HuH-7 (cell line): ENCODE measurements around the gene CHRNE.
A peak's percentile ranks its signal among the peaks of the same experiment; 100 is the strongest.

Experiments
- DNase-seq: peaks from one replicate; pipeline ENCODE4 v3.0.0; 2011; ENCODE audit warnings: low spot score

Gene CHRNE

DNA sequence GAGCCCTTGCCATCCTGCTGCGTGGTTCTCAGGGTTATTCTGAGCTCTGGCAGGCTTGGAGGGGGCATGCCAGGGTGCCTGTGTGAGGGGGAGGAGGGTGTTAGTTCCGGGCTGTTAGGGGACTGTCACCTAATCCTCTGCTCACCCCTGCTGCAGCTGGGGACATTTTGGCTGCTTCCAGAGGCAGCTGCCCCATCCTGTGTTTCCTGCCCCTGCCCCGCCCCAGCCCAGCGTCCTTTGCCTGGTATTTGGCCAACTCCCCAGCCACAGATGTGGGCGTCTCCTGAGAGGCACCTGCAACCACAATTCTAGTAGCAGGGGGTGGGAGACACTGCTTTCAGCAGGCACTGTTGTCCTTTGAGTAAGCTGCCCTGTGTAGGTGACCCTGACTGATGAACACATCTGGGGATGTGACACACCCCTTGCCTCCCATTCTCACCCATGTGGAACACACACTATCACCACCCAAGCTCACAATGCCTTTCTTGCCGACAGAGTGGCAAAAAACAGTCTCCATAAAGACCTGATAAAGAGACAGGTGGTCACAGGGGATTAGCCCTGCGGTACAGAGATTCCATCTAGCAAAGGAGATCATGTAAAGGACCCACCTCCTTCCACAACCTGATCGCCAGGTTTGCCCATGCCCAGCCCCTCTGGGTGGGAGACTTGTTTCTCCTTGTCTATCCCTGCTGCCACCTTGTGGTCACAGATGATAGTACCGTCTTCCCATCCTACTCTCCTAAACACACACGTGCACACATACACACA lies at the start of gene CHRNE:
TSS of gene CHRNE (minus strand) at position 48 of the 768 bp plus-strand sequence. CDS start at position 13, 35 bp downstream.
- peak; percentile 67 for DNase-seq

GRCh38 chr17:4951486-4951885 lies 48.6 kb upstream of the CHRNE start:
- DNase-seq, result no peak

DNA sequence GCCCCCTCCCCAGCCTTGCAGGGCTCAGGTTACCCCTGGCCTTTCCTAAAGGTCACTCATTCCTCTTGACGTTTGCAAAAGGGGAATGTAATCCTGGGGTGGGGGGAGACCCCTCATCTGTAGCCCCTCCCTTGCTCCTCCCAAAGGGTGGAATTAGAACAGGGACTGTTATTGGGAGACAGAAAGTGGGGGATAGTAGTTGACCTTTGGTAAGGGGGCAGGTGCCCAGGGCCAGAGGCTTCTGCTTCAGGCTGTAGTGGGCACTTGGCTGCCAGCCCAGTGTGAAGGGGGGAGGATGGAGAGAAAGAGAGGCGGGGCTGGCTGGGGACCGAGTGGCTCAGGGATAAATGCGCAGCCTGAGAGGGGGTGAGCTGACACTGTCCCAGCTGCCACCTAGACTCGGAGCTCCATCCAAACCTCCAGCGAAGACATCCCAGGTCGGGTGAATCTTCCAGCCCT lies 47.9 kb upstream of the CHRNE start, which contains the start of gene ENO3:
TSS of gene ENO3 (plus strand) at position 374 of the 459 bp plus-strand sequence. CDS start 711 bp downstream, outside the sequence.
- no peak for DNase-seq

- no peak for DNase-seq
Observed at GRCh38 chr17:4950075-4950745, 47.3 kb upstream of the CHRNE start.

DNA sequence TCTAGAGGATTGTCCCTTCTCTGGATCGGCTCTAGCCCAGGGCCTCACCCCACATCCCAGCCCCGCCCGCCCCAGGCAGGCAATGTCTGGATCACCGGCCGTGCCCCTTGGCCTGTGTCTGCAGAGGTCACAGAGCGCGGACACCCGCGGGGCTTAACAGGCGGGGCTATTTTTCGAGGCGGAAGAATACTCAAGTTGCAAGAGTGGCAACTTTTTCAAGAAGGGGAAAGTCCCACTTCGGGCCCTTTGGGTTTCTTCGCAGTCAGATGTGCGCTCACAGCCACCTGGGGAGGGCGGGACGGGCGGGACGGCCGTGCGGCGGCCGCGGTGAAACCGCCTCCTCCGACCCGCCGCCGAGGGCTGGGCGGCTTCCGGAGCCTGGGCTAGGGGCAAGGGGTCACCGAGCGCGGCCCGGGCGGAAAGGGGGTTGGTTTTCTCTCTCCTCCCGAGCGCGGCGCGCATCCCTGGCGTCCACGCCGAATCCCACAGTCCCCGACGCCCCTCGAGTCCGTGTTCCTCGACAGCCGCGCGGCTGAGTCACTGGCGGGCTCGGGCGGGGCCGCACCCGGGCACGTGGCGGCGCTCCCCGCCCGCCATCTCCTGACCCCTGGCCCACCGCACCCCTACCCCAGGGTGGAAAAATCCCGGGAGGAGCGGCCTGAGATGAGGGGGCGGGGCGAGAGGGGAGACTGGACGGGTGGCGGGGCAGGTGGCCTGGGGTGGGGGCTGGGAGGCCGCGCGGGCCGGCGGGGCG lies 46.6 kb upstream of the CHRNE start:
- DNase-seq, result peak; percentile 81

DNA sequence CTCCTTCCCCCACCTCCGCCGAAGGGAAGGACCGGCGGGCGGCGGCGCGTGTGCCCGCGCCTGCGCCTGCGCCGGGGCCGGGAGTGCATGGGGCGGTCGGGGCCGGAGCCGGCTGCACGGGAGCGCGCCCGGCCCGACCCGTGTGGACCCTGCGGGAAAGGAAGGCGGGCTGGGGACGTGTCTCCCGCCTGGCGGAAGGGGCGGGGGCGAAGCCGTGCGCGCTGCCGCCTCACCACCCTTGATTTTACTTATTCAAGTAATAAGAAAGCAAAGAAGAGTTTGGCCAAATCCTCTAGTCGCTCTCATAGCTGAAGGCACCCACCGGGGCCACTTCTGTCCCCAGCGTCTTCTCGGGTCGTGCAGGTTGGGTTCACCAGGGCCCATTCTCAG lies 46.0 kb upstream of the CHRNE start:
- DNase-seq, result peak; percentile 85

- DNase-seq, result peak; percentile 80
Observed at GRCh38 chr17:4948166-4948930, 45.5 kb upstream of the CHRNE start, which contains the start of gene PFN1. Gene PFN1, minus strand, starts transcription at chr17:4948530. Its CDS starts 136 bp downstream, at chr17:4948394.

DNA sequence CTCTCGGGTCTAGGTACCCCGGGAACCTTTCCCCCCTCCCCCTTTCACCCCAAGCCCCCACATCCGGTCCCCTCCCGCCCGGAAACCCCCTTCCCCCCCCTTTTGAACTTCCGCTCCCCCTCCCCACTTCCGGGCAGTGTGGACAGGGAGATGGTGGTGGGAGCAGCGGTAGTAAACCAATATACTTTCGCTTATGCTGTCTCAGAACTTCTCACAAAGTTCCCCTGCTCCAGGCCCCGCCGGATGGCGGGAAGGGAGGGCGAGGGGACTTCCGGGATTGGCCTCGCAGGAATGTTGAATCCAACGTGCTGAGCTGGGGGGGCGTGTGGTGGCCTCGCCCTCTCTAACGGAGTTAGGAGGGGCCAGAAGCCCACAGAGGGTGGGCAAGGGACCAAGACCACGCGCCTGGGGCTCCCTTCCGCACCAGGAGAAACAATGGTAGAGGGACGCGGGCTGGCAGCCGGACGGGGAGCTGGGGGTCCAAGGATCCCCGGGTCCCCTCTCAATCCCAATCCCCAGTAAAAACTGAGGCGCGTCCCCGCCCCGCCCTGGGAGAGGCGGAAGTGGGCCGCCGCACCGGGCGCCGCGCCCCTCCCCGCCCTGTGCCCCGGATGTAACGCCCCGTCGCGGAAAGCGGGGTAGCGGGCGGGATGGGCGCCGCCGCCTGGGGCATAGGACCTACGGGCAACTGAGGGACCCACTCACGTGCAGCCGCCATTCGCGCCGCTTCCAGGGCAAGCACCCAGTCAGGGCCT lies 44.7 kb upstream of the CHRNE start:
- DNase-seq, result no peak

DNA sequence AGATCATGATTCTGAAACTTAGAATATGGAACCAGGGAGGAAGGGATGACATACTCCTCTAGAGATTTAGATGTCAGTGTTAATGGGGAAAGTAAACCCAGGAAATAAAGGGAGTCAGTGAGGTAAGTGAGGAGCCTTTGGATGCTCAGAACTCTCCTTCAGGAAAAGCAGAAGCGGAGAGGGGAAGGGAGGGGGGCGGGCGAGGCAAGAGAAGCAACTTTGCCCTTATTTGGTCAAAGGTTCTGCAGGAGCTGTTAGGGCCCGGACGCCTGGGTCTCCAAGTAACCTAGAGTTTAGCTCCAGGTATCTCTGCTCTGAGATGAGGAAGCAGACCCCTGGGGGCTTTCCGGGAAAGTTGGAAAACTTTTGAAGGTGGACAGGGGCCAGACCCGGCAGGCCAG lies 44.1 kb upstream of the CHRNE start:
- no peak for DNase-seq

DNA sequence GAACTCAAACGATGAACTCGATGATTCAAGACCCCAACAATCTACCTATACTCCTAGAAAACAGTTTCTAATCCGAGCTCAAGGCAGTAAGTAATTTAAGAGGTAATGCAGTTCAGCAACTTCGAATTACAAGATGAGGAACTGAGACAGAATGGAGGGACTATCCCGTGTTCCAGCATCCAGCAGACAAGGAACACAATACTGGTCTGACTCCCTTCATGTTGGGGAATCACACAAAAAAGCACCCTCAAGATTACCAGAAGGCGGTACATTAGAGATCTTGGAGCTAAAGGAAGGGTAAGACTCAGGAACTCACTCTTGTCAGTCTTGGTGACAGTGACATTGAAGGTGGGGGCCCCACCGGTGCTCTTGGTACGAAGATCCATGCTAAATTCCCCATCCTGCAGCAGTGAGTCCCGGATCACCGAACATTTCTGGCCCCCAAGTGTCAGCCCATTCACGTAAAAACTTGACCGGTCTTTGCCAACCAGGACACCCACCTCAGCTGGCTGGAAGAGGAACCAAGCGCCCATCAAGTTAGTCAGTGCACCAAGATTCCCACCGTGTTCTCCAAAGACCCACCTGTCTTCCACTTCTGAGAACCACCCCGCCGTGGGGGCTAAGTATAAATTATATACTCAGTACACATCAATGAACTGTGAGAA lies 43.5 kb upstream of the CHRNE start:
- DNase-seq, result no peak

DNA sequence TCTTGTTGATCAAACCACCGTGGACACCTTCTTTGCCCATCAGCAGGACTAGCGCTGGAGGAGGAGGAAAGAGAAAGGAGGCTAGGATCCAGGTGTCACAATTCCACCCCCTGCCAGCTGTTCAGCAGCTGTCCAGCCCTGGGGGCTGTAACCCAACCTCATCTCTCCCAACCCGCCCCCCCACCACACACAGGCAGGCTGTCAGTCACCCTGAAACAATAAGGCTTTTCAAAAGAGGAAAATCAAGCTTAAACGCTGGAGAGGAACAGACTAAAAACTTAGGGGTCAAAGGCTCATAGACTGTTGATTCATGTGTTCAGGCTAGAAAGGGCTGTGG lies 43.0 kb upstream of the CHRNE start:
- DNase-seq, result no peak

- no peak for DNase-seq
Observed at GRCh38 chr17:4945176-4945943, 42.5 kb upstream of the CHRNE start.

GRCh38 chr17:4944554-4945175 lies 41.8 kb upstream of the CHRNE start:
- DNase-seq, result no peak

DNA sequence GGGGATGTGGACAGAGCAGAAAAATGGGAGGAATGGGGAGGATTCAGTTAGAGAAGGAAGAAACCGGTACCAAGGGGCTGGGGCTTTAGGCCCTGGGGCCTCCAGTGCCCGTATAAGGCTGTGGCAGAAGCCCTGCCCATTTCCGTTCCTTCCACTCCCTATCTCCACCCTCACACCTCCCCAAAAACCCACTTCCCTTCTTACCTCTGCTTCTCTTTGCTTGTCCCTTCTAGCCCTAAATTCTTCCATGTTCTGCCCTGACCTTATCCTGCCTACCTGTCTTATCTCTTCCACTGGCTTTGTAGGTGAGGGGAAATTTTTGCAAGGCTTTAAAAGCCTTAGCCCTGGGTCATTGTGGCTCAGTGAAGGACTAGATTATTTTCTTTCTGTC lies 41.3 kb upstream of the CHRNE start:
- no peak for DNase-seq

GRCh38 chr17:4942760-4943508 lies 40.0 kb upstream of the CHRNE start:
- DNase-seq, result no peak

GRCh38 chr17:4941319-4941610 lies 38.4 kb upstream of the CHRNE start:
- DNase-seq, result no peak

GRCh38 chr17:4940555-4941318 lies 37.8 kb upstream of the CHRNE start:
- peak; percentile 76 for DNase-seq
